Astrocyte (in vitro differentiated cells and primary cell): ENCODE data around the gene CRY1. TPM values are rescaled to one million over a fixed set of nuclear protein-coding genes. Genes with fewer than 3 reads are reported as not detected.

Experiments
- DNase-seq: peaks from one replicate; pipeline ENCODE4 v3.0.0-alpha.2; 2010; ENCODE audit warnings: low read depth
- FAIRE-seq: peaks from 2 replicates; lab custom pipeline; 2011; peaks lifted over from hg19 to GRCh38; lab: Jason Lieb, UNC
- H2AFZ ChIP-seq: 2 replicates; pipeline ENCODE4 v1.6.0; 2012; ENCODE audit warnings: low read depth, low read length, inconsistent platforms
- H3K27ac ChIP-seq: 2 replicates; pipeline ENCODE4 v1.5.1; 2011; ENCODE audit warnings: low read depth, low read length, inconsistent platforms
- H3K27me3 ChIP-seq: 2 replicates; pipeline ENCODE4 v1.6.0; 2011; ENCODE audit warnings: low read length, inconsistent platforms; ENCODE audit not compliant: insufficient read depth
- H3K36me3 ChIP-seq: 2 replicates; pipeline ENCODE4 v1.5.1; 2011; ENCODE audit warnings: low read length, inconsistent platforms; ENCODE audit not compliant: insufficient read depth
- H3K4me1 ChIP-seq: 2 replicates; pipeline ENCODE4 v1.5.1; 2011; ENCODE audit warnings: low read length, inconsistent platforms; ENCODE audit not compliant: insufficient read depth
- H3K4me2 ChIP-seq: 2 replicates; pipeline ENCODE4 v1.6.0; 2012; ENCODE audit warnings: low read length, inconsistent platforms
- H3K4me3 ChIP-seq: 2 replicates; pipeline ENCODE4 v1.5.1; 2011; ENCODE audit warnings: low read depth, mild to moderate bottlenecking, low read length, inconsistent platforms; ENCODE audit not compliant: insufficient read depth
- H3K79me2 ChIP-seq: 2 replicates; pipeline ENCODE4 v1.6.0; 2012; ENCODE audit warnings: mild to moderate bottlenecking, low read length, inconsistent platforms; ENCODE audit not compliant: insufficient read depth
- H3K9ac ChIP-seq: 2 replicates; pipeline ENCODE4 v1.6.0; 2012; ENCODE audit warnings: mild to moderate bottlenecking, low read length, inconsistent platforms
- H3K9me3 ChIP-seq: 2 replicates; pipeline ENCODE4 v1.5.1; 2012; ENCODE audit warnings: low read depth, mild to moderate bottlenecking, low read length, inconsistent platforms; ENCODE audit not compliant: insufficient read depth
- H4K20me1 ChIP-seq: 2 replicates; pipeline ENCODE4 v1.6.0; 2012; ENCODE audit warnings: low read length, inconsistent platforms; ENCODE audit not compliant: insufficient read depth
- H3K27ac Mint-ChIP-seq: one replicate; pipeline ENCODE4 v1.8.0; 2021; ENCODE audit warnings: mild to moderate bottlenecking, mixed read lengths; ENCODE audit not compliant: unreplicated experiment
- H3K27me3 Mint-ChIP-seq: one replicate; pipeline ENCODE4 v1.8.0; 2021; ENCODE audit warnings: low read depth, mixed read lengths; ENCODE audit not compliant: unreplicated experiment
- H3K36me3 Mint-ChIP-seq: one replicate; pipeline ENCODE4 v1.8.0; 2021; ENCODE audit warnings: low read depth, mixed read lengths; ENCODE audit not compliant: unreplicated experiment
- H3K4me1 Mint-ChIP-seq: one replicate; pipeline ENCODE4 v1.8.0; 2021; ENCODE audit warnings: low read depth, mixed read lengths; ENCODE audit not compliant: unreplicated experiment
- H3K4me3 Mint-ChIP-seq: one replicate; pipeline ENCODE4 v1.8.0; 2021; ENCODE audit warnings: mild to moderate bottlenecking, moderate library complexity, mixed read lengths; ENCODE audit not compliant: unreplicated experiment
- H3K9me3 Mint-ChIP-seq: one replicate; pipeline ENCODE4 v1.8.0; 2021; ENCODE audit warnings: mild to moderate bottlenecking, mixed read lengths; ENCODE audit not compliant: unreplicated experiment
- CTCF ChIP-seq: IDR thresholded peaks from 2 replicates; pipeline ENCODE4 v1.5.1; 2011; ENCODE audit warnings: low read depth, mild to moderate bottlenecking, inconsistent platforms, low read length, moderate library complexity; ENCODE audit not compliant: insufficient read depth
- EZH2 ChIP-seq: IDR thresholded peaks from 2 replicates; pipeline ENCODE4 v1.6.1; 2012; ENCODE audit warnings: mild to moderate bottlenecking, low read length, inconsistent platforms; ENCODE audit not compliant: insufficient read depth
- total RNA-seq: library from RNA; stranded (reverse); gene quantifications from 2 replicates; pipeline ENCODE4 v1.2.1, GENCODE V29; 2021

The CRY1 gene
- total RNA-seq, 1 donor from 2014 or later, result 18.3 TPM

- Histone ChIP-seq H2AFZ (no peak overlapping the region), H3K36me3 (no peaks in the 10 kb centered on the region), H4K20me1 (no peaks in the 10 kb centered on the region), H3K4me2 (no peak overlapping the region), H3K27me3 (no peaks in the 10 kb centered on the region), H3K4me1 (no peaks in the 10 kb centered on the region), H3K79me2 (no peaks in the 10 kb centered on the region), H3K9ac (no peak overlapping the region), H3K4me3 (no peak overlapping the region), H3K27ac (no peak overlapping the region), H3K9me3 (no peaks in the 10 kb centered on the region)
- DNase-seq (no peak), FAIRE-seq (no peak)
- Mint-ChIP-seq H3K9me3 (peaks cover 3% of the 10 kb centered on the region), H3K36me3 (no peaks in the 10 kb centered on the region), H3K4me1 (no peaks in the 10 kb centered on the region), H3K27ac (no peak overlapping the region), H3K4me3 (no peak overlapping the region), H3K27me3 (peaks cover 2% of the 10 kb centered on the region)
- no peak for TF ChIP-seq CTCF
- TF ChIP-seq EZH2, result no peak
Observed at GRCh38 chr12:106941481-106942156, 151.7 kb downstream of the CRY1 start.

Other genes with a start within 250 kb of the CRY1 start
- 160 and 174 TPM in 2 replicates for gene TMEM263, start 137.6 kb downstream of the CRY1 start, total RNA-seq
- 4.5 and 5.1 TPM in 2 replicates for gene MTERF2, start 106.4 kb downstream of the CRY1 start, total RNA-seq